HG03558 (cell line): ENCODE data around the gene AJM1.
"Not testable (repeated sequence)": the region's sequence is repeated elsewhere in the genome, so short reads cannot be mapped to it uniquely, and the experiment has no call there.

ENCODE experiments used
- ATAC-seq: cut with Tn5 transposase; IDR thresholded peaks from one replicate; pipeline ENCODE4 v1.9.1; 2021; ENCODE audit warnings: moderate number of reproducible peaks; ENCODE audit not compliant: unreplicated experiment; ENCODE audit errors: extremely low read depth

Gene AJM1

DNA sequence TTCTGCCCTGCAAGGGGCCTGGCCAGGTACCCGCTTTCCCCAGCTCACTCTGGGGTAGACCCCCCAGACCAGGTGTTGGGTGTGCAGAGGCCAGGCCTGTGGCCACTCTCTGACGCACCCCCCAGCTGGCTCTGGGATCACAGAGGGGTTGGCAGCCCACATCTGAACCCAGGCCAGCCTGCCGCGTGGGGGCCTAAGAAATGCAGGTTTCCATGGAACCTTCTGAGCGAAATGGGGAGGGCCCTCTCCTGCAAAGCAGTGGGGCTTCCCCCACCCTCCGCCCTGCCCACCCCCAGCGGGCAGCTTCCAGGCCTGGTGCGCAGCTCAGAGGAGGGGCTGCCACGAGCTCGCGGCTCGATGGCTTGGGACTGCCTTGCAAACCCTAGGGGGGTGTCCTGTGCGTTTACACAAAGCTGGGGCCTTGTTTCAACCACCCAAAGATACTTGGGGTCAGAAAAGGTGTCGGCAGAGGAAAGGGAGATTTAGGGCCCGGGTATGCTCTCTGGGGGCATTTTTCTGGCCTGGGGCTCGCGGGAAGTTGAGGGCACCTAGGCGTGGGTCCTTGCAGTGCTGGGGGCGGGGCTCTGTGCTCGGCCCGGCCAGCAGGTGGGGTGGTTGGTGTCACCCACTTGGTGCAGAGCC lies 1.0 kb downstream of the AJM1 start:
- not testable (repeated sequence) for ATAC-seq

DNA sequence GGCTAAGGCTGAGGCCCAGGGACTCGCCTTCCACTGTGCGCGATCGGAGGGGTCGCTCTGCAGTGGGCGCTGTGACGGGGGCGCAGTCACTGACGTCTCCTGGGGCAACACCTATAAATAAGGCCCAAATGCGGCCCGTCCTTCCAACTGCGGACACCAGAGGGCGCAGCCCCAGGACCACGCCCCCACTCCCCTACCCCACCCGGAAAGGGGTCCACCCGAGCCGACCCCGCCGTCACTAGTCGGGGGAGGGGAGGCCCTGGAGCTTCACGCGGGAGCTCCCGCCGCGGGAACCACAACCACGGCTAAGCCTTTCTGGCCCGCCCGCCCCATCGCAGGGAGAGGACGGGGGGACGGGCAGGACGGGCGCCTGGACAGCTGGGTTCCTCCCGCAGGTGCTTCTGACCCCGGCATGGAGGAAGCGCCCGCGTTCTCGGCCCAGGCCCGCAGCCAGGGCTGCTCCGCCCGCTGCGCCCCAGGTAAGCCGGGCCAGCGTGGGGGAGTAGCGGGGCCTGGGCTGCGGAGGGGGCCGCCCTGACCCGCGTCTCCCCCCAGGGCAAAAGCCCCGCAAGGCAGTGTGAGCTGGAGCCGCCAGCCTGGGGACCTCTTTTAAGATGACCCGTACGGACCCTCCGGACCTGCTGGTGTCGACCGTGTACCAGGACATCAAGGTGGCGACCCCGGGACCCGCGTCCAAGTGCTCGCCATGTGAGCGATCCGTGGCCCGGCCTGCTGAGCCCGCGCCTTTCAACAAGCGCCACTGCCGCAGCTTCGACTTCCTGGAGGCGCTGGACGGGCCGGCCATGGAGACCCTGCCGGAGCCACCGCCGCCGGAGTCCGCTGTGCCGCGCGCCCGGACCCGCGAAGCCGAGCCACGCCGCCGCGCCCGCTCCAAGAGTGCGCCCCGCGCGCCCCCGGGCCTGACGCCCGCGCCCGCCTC lies 1.8 kb downstream of the AJM1 start:
- not testable (repeated sequence) for ATAC-seq

DNA sequence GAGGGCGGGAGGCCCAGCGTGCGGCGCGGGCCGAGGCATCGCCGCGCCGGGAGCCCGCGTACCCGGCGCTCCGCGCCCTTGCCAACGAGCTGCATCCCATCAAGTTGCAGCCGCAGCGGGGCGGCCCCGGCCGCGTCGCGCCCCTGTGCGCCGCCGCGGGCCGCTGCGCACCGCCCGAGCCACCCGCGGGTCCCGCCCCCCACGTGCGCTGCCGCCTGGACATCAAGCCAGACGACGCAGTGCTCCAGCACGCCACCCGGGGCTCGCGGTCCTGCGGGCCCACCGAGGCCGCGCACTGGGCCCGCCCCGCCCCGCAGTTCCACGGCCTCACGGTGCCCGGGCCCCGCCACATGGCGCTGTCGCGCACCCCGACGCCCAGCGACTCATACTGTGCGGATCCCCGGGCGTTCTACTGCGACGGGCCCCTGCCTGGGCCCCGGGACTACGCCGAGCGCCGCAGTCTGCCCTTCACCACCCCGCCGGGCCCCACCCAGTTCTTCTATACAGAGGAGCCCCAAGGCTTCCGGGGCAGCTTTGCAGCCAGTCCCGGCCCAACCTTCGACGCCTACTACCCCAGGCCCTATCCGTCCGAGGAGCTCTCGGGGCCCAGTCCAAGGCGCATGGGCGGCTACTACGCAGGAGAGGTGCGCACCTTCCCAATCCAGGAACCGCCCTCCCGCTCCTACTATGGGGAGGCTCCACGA lies 2.6 kb downstream of the AJM1 start:
- ATAC-seq, result no peak

DNA sequence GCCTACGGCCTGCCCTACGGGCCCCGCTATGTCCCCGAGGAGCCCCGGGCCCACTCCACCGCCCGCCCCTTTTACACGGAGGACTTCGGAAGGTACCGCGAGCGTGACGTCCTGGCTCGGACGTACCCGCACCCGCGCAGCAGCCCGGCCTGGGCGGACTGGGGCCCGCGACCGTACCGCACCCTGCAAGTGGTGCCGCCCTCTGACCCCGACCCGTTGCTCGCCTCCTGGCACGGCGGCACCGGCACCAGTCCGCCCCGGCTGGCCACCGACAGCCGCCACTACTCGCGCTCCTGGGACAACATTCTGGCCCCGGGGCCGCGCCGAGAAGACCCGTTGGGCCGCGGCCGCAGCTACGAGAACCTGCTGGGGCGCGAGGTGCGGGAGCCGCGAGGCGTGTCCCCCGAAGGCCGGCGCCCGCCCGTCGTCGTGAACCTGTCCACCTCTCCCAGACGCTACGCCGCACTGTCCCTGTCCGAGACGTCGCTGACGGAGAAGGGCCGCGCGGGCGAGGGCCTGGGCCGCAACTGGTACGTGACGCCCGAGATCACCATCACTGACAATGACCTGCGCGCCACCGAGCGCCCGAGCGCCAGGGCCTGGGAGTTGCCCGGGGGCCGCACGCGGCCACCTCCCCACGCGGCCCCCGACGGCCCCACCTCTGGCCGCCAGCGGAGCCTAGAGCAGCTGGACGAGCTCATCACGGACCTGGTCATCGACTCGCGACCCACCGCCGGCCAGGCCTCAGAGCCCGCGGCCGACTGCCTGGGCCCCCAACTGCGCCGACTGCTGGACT lies 3.4 kb downstream of the AJM1 start:
- no peak for ATAC-seq

DNA sequence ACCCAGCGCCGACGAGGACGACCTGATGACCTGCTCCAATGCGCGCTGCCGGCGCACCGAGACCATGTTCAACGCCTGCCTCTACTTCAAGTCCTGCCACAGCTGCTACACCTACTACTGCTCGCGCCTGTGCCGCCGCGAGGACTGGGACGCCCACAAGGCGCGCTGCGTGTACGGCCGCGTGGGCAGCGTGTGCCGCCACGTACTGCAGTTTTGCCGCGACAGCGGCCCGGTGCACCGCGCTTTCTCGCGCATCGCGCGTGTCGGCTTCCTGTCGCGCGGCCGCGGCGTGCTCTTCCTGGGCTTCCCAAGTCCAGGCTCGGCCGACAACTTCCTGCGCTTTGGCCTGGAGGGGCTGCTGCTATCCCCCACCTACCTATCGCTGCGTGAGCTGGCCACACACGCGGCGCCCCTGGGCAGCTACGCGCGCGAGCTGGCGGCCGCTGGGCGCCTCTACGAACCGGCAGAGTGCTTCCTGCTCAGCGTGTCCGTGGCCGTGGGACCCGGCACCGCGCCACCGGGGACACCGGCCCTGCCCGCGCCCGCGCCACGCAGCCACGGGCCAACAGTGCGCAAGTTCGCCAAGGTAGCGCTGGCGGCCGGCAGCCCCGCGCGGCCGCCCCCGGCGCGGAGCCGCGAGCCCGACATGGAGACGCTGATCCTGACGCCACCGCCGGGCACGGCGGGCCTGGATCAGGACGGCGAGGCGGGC lies 4.3 kb downstream of the AJM1 start:
- ATAC-seq, result no peak

DNA sequence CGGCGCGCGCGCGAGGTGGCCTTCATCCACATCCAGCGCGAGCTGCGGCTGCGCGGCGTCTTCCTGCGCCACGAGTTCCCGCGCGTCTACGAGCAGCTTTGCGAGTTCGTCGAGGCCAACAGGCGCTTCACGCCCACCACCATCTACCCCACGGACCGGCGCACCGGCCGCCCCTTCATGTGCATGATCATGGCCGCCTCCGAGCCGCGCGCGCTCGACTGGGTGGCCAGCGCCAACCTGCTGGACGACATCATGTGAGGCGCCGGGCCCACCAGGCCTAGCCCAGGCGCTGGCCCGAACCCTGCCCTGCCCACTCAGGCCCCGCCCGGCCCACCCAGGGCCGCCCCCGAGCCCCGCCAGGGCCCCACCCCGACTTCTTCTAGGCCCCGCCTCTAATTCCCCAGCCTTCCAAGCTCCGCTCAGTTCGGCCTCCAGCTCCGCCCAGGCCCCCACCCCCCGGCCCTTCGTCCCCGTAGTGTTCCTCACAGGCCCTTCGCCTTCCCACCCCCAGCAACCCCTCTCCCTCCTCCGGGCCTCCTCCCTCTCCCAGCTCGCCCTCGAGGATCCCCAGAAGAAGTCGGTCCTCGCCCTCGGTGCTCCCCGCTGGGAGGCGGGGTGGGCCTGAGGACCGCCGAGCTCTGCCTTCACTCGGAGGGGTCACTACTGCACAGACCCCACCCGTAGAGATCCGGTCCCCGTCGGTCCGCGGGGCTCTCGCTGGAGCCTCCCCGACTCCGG lies 5.0 kb downstream of the AJM1 start:
- no peak for ATAC-seq

DNA sequence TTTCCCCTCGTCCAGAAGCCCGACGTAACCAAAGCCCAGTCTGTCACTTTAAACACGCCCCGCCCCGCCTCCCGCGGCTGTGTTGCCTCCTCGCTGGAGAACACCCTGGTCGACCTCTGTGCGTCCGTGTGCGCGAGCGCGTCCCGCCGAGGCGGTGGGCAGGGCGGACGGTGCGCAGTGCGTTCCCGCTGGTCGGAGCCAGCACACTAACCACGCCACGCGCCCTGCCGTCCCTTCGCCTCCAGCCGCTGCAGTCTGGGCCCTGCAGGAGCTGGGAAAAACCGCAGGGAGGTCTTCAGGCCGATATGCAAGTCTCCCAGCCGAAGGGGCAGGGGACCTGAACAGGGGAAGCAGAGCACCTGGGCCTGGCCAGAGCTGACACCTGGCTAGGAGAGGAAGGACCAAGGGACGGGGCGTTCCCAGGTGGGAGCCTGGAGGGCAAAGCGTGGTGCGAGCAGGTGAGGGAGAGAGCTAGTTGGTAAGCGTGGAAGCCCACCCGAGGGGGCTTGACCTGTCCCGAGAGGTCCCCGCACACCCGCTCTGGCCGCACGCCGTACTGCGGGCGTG lies 5.6 kb downstream of the AJM1 start:
- no peak for ATAC-seq

DNA sequence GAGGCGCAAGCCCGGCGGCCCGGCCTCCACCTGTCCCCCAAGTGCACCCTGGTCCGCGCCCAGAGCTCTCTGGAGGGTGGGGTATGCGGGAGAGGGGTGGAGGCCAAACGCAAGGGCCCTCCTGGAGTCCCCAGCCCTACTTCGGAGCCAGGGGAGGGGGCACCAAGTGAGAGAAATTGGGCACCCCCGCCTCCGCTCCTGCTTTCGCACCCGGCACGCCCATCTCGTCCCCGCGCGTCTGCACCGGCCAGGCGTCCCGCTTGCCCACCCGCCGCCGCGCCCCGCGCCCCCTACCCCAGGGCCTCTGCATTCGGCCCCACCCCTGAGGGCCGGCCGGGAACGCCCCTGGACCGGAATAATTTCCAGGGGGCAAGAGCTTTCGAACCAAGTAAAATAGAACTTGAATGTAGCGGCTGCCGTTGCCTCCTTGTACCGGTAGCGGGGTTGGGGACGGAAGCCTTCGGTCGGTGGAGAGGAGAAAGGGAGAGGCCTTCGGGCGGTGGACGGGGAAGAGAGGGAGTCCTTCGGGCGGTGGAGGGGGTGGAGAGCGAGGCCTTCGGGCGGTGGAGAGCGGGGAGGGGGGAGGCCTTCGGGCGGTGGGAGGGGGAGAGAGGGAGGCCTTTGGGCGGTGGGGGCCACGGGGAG lies 6.2 kb downstream of the AJM1 start:
- no peak for ATAC-seq

DNA sequence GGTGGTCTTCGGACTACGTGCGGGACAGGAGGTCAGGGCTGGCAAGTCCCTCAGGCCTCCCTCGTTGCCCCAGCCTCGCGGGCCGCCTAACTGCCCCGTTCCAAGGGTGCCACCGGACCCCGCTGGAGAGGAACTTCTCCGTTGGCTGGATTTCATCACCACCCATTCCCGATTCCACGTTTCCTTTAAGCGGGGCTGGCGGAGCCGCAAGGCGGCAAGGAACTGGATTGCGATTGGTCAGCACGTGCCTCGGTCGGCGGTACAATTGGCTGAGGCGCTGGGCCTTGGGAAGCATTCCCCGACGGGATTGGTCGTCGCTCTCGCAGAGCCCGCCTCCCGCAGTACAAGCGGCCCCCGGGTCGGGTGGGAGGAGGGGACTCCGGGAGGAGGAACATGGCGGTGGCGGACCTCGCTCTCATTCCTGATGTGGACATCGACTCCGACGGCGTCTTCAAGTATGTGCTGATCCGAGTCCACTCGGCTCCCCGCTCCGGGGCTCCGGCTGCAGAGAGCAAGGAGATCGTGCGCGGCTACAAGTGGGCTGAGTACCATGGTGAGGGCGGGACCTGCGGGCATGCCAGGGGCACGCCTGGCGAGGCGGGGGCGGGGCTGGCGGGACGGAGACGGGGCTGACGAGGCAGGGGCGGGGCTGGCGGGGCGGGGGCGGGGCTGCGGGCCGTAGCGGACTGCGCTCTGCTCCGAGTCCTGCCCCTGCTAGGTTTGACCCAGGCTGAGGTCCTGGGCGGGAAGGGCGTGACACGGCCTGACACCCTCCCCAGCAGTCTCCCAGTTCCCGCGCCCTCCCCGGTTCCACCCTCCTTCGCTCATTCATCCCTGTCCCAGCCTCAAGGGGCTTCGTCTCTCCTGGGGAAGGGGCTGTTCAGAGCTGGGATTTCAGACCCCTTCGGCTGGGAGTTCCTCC lies 7.0 kb downstream of the AJM1 start, which contains the start of gene PHPT1:
TSS of gene PHPT1 (plus strand) at position 372 of the 922 bp plus-strand sequence. CDS start at position 394, 22 bp downstream.
- peak; percentile 48 for ATAC-seq

DNA sequence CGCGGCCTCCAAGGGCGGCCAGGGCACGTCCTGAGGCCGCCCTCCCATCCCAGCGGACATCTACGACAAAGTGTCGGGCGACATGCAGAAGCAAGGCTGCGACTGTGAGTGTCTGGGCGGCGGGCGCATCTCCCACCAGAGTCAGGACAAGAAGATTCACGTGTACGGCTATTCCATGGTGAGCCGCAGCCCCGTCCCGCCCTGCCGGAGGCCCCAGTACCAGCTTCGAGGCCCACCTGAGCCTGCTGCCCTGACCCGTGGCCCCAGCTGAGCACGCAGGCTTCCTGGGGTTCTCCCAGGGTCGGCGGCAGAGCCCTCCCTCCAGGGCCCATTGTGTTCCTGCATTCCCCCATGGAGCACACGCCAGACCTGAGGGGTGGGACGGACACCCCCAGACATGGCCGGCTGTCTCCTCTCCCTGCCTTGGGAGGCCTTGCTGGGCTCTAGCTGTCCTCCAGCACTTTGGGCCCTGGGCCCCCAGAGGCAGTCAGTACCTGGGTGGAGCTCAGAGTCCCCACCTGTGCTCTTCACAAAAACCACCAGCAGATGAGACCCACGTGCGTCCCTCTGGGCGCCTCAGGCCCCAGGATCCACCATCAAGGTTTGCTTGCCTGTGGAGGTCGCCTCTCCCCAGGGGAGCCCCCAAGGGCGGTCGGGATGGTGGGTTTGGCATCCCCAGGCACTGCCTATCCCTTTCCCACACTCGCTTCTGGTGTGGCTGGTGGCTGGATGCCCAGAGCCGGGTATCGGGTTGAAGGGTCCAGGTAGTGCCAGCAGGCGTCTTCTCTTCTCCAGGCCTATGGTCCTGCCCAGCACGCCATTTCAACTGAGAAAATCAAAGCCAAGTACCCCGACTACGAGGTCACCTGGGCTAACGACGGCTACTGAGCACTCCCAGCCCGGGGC lies 7.9 kb downstream of the AJM1 start:
- ATAC-seq, result no peak

DNA sequence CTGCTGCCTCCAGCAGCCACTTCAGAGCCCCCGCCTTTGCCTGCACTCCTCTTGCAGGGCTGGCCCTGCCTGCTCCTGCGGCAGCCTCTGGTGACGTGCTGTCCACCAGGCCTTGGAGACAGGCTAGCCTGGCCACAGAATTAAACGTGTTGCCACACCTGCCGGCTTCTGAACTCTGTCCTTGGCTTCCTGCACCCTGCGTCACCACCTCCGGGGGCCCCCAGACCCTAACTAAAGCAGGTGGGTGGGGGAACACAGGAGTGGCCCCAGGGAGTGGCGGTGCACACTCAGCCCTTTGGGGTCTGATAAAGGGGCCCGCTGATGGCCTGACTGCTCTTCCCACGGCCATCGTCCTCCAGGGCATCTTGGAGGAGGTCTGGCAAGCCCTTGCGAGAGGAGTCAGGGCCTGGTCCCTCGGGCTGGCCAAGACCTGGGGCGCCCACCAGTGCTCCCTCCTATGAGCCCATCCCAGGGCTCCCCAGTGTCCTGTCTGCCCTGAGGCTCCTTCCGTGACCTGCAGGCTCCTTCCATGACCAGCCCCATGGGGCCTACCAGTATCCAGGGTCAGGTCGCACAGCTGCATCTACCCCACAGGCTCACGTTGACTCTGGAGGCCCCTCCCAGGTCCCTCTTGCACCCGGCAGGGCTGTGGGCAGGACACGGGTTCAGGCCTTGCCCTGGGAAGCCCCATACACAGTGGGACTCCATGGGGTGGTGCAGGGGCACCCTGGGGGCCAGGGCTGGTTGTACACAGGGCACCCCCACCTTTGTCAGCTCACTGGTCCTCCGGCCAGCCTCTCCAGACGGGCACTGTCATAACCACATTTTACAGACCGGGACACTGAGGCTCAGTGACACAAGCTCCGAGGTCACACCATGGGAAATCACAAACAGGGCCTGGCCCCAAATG lies 8.8 kb downstream of the AJM1 start:
- ATAC-seq, result no peak

DNA sequence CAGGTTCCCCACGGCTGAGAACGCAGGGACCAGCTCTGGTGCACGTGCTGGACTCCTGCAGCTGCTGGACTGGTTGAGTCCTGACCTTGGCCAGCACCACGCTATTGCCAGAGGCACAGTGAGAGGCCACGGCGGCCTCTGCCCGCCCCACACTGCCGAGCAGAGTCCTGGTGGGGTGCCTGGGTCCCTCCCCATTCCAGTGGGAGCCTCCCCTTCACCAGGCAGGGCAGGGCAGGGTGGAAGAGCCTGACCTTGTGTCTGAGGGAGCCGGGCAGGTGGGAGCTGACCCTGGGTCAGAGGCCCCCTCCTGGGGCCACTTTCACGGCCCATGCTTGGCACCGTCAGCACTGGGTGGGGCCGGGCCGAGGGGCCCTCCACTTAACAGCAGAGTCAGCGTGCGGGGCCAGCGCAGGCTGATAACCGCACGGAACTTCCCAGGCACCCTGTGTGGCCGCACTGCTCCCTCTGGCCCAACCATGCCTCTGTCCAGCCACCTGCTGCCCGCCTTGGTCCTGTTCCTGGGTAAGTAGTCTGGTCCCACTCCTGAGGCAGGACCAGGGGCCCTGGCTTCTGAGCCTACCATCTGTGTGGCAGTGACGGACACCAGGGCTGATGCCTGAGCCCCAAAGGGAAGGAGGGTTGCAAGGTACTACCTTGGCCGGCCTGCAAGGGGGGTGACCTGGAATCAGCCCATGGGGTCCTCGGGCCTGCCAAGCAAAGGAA lies 9.8 kb downstream of the AJM1 start, which contains the start of gene MAMDC4:
TSS of gene MAMDC4 (plus strand) at position 406 of the 723 bp plus-strand sequence. CDS start at position 477, 71 bp downstream.
- no peak for ATAC-seq

DNA sequence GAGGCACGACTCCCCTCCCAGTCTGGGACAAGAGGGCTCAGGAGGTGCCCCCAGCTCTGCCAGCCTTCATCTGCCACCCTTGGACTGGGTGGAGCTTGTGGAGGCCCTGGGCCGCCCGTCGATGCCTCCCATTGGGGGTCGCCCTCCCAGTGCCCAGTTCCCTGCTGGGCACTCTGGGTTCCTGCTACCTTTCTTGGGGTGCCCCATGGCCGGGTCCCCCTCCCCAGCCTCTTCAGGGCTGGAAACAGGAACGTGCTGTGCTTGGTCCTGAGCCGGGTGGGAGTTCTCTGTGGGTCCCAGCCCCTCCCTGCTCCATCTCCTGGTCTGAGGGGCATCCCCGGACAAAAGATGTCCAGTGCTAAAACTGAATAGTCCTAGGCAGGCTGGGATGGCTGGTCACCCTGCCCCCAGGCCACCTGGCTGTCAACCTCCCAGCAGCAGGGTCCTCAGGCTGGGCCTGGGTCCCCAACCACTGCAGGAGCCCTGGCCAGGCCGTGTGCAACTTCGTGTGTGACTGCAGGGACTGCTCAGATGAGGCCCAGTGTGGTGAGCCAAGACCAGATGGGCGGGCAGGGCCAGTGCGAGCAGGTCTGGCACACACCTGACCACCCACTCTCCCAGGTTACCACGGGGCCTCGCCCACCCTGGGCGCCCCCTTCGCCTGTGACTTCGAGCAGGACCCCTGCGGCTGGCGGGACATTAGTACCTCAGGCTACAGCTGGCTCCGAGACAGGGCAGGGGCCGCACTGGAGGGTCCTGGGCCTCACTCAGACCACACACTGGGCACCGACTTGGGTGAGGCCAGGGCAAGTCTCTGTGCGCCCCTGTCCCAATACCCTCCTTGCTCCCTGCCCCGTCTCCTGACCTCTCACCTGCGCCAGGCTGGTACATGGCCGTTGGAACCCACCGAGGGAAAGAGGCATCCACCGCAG lies 10.7 kb downstream of the AJM1 start:
- no peak for ATAC-seq
